Activated CD4-positive, alpha-beta T cell treated with anti-CD3 and anti-CD28 coated beads, Interleukin-2, Interleukin-6, amounts not matched to agents 100 ng/mL and 50 ng/mL, durations not matched to agents 16 hours and 8 hours (primary cell): Measurements from ENCODE around the gene TPCN2.

Experiments
- DNase-seq: peaks from one replicate; pipeline ENCODE4 v3.0.0-alpha.2; 2020

TPCN2 gene

DNA sequence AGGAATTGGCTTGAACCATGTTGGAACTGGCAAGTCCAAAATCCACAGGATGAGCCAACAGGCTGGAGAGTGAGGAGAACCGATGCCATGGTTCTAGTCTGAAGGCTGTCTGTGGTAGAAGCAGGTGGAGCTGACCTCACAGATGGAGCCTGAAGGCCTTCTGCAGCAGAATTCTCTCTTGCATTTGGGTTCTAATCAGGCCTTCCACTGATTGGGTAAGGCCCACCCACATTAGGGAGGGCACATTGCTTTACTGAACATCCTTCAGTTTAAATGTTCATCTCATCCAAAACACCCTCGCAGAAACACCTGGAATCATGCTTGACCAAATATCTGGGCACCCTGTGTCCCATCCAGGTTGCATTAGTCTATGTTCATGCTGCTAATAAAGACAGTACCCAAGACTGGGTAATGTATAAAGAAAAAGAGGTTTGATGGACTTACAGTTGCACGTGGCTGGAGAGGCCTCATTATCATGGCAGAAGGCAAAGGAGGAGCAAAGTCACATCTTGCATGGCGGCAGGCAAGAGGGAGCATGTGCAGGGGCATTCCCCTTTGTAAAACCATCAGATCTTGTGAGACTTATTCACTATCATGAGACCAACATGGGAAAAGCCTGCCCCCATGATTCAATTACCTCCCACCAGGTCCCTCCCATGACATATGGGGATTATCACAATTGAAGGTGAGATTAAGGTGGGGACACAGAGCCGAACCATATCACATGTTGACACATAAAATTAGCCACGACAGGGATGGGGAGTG lies 122.9 kb downstream of the TPCN2 start:
- DNase-seq = no peak

DNA sequence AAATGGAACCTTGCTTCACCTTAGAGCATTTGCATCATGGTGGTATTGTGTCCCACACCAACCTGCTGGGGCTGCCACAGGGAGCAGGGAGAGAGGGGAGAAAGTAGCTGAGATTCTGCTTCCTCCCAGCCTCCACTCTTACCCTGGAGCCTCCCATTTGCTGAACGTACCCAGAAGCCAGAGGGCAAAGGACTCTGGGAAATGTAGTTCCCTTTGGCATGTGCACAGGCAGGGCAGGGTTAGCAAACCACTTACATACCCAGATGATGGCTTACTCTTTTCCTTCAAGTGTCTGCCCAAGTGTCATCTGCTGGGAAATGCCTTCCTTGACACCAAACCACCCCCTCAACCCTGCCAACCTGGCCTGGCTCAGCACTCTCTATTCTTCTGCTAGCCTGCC lies 123.9 kb downstream of the TPCN2 start:
- DNase-seq = peak; percentile 8

DNA sequence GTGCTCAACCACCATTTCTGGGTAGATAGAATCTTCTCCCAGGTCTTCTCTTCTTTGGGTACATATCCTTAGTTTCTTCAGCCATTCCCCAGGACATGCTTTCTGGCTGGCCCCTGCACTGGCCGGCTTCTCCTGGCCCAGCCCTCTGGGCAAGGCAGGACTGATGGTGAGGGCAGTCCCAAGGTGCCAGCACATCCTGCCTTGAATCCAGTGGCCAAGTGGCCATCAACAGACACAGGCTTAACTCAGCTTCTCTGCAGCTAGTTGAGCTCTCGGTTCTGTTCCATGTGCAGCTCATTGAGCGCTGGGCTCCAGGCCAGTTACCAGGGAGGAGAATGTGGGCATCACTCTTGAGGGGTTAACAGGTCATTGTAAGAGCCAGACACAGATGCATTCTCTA lies 124.6 kb downstream of the TPCN2 start:
- no peak for DNase-seq

DNA sequence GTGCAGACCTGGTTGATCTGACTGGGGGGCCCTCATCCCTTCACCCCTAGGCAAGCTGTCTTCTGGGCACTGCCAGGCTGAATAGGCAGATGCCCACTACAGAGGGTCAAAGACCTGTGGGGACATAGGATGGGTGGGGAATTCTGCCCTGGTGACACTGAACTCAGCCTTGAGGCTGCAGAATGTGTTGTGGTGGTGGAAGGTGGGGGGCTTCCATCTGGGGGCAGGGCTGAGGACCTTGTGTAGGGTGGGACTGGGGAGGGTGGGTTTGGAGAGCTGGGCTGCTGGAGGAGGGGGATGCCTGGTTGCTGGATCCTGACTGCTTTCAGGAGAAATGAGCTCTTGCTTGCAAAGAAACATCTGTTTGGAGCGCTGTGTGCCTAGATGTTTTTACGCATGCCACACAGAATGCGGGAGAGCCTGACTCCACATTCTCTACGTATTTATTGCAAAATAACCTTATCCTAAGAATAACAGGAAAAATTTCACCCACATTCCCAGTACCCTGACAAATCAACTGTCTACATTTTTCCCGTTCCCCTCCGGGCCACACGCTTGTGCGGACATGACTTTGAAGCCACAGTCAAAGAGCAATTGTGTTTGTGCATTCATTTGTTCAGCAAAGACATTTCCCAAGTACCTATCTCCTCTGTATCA lies 125.3 kb downstream of the TPCN2 start:
- no peak for DNase-seq

DNA sequence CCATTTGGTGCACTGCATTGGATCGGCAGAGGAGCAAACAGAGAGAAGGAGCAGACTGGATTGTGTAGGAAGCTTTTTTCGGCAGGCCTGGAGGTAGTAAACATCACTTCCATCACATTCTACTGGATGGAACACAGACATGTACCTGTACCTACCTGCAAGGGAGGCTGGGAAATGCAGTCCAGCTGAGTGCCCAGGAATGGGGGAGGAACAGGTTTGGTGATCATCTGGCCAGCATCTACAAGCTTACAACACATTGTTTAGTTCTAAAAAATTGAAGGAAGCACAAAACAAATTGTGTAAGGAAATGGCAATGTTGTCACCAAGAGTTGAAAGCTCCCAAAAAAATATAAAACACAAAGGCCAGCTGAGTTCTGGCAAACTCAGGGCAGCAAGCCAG lies 126.1 kb downstream of the TPCN2 start:
- DNase-seq = no peak

DNA sequence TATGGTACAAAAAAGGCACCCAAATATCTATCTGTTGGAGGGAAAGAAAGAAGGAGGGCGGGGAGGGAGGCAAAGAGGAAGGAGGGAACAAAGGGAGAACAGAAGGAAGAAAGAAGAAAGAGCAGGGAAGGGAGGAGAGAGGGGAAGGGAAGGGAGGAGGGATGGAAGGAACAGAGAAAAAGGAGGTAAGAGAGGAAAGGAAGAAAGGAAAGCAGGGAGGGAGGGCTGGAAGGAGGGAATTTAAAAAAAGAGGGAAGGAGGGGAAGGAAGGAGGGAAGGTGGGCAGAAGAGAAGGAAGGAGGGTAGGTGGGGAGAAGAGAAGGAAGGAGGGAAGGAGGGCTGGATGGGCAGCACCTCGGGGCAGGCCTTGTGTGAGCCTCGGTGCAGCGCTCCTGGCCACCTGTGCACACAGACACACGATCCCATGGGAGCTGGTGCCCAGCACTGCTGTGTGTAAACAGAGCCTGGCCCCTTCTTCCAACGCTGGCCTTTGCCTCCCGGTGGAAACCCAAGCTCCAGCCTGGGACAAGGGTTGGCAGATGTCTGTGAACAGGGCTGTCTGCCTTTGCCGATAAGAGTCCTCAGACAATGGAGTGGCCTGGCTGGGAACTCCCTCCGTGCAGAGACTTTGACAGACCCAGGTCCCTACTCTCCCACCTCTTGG lies 130.2 kb downstream of the TPCN2 start:
- no peak for DNase-seq

DNA sequence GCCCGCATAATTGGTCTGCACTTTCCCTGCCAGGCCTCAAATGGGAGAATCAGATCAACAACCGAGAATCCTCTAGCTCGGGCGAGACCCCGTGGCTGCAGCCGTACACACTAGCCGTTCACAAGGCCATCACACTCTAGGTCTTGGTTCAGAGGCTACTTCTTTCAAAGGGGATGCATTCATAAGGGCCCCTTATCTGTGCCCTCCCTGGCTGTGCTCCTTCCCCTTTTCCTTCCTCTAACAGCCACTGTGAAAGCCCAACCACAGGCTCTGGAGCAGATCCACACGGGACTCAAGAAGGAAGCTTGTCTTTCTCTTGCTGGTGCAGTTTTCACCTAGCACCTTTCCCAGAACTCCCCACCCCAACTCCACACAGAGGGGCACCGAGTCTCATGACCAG lies 131.5 kb downstream of the TPCN2 start:
- DNase-seq = no peak

DNA sequence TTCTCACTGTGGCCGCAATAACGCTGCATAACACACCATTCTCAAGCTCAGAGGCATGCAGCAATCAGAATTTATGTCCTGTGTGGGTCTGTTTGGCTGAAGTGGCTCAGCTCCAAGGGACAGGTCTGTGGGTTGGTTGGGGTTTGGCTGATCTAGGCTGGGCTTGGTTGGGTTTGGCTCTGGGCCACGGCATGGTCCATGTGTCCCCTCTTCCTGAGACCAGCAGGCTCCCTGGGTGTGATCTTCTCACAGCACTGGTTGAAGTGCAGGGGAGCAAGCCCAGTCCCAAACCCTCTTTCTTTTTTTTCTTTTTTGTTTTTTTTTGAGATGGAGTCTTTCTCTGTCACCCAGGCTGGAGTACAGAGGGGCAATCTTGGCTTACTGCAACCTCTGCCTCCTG lies 132.0 kb downstream of the TPCN2 start:
- DNase-seq = no peak

DNA sequence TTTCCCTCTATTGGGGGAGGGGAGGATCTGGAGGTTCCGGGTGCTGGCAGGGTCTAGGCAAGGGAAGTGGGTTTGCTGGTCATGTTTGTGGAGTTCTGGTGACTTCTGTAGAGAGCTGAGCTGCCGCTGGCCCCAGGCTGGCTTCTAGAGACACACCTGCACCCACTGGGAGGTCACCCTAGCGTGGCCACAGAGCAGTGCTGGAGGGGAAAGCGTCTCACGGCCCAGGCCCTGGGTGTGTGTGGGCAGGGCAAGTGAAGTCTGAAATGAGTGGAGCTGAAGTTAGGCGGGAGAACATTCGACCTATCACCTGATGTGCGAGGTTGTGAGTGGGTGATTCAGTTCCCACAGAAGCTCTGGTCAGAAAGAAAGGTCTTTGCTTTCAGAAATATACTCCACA lies 134.9 kb downstream of the TPCN2 start:
- DNase-seq = no peak
